ENCODE data around the gene AGPAT3.

GRCh38 chr21:43917515-43918384, 52.7 kb downstream of the AGPAT3 start:
- TF ChIP-seq CTCF (IDR thresholded peaks at IDR 0.05) = no peak
- no peak for TF ChIP-seq EZH2phosphoT487 (IDR thresholded peaks at IDR 0.05)
